A673 (cell line): ENCODE data around the gene ADRA2C. TPM values are rescaled to one million over a fixed set of nuclear protein-coding genes. Genes with fewer than 3 reads are reported as not detected.

Experiments
- BruUV-seq: library from RNA; stranded (reverse); fragments of 400-500 nt; replicated peaks from 2 replicates; lab custom pipeline; 2021; lab: Mats Ljungman, UMichigan
- CTCF ChIA-PET: fragments of 300-600 bp; sonication (Branson Sonifier 250); formaldehyde crosslinking; loops from one replicate; lab custom pipeline; 2022; ENCODE audit warnings: antibody characterized with exemption; lab: Charles Lee
- POLR2A ChIA-PET: fragments of 300-600 bp; sonication (Branson Sonifier 250); formaldehyde crosslinking; loops from one replicate; lab custom pipeline; 2022; ENCODE audit warnings: antibody characterized with exemption; ENCODE audit not compliant: low non-redundant PET; lab: Charles Lee
- DNase-seq: peaks from one replicate; pipeline ENCODE4 v3.0.0-alpha.2; 2015; ENCODE audit warnings: low spot score
- H3K27ac ChIP-seq: fragments of 200-600 bp; sonication (generic); 2 replicates; pipeline ENCODE4 v1.5.1; 2016; ENCODE audit warnings: mixed run types, low read depth, mild to moderate bottlenecking, mixed read lengths, antibody characterized with exemption, low read length; ENCODE audit not compliant: poor library complexity, severe bottlenecking
- H3K27me3 ChIP-seq: fragments of 200-600 bp; sonication (generic); replicated peaks from 2 replicates; pipeline ENCODE4 v1.6.1; 2017; ENCODE audit warnings: mixed run types, low read depth, mild to moderate bottlenecking, mixed read lengths, antibody characterized with exemption, low read length; ENCODE audit not compliant: insufficient read depth, poor library complexity
- H3K36me3 ChIP-seq: fragments of 200-600 bp; sonication (generic); 2 replicates; pipeline ENCODE4 v1.6.1; 2016; ENCODE audit warnings: mixed run types, mild to moderate bottlenecking, mixed read lengths, antibody characterized with exemption, low read length; ENCODE audit not compliant: insufficient read depth, poor library complexity, severe bottlenecking
- H3K4me1 ChIP-seq: fragments of 200-600 bp; sonication (generic); 2 replicates; pipeline ENCODE4 v1.6.1; 2017; ENCODE audit warnings: mixed run types, mild to moderate bottlenecking, mixed read lengths, antibody characterized with exemption, low read length; ENCODE audit not compliant: insufficient read depth, poor library complexity, severe bottlenecking
- H3K4me3 ChIP-seq: fragments of 200-600 bp; sonication (generic); 2 replicates; pipeline ENCODE4 v1.5.1; 2016; ENCODE audit warnings: low read depth, mixed run types, mild to moderate bottlenecking, mixed read lengths, low read length; ENCODE audit not compliant: poor library complexity, severe bottlenecking
- H3K9me3 ChIP-seq: fragments of 200-600 bp; sonication (generic); 2 replicates; pipeline ENCODE4 v1.6.1; 2016; ENCODE audit warnings: mixed run types, low read depth, mild to moderate bottlenecking, mixed read lengths, antibody characterized with exemption, low read length; ENCODE audit not compliant: poor library complexity, severe bottlenecking
- EZH2 ChIP-seq: fragments of 200-600 bp; sonication (generic); IDR thresholded peaks from 2 replicates; pipeline ENCODE4 v1.6.1; 2017; ENCODE audit warnings: borderline replicate concordance, low read depth, mild to moderate bottlenecking, mixed read lengths, antibody characterized with exemption, low read length; ENCODE audit not compliant: poor library complexity, severe bottlenecking
- intact Hi-C: fragments of 100-400 bp; cut with micrococcal nuclease; formaldehyde crosslinking; loops from one replicate; pipeline ENCODE4 v1.10.0; 2022; ENCODE audit not compliant: unreplicated experiment
- total RNA-seq: library from RNA; stranded (reverse); gene quantifications from 2 replicates; pipeline ENCODE4 v1.2.3, GENCODE V29; 2021
- TF ChIP-seq, protein P1 (sequence below): fragments of 300-800, 200-600 bp; sonication (generic); conservative IDR thresholded peaks from 2 replicates; pipeline ENCODE4 v1.5.1; 2017; ENCODE audit warnings: low read depth, mild to moderate bottlenecking, antibody characterized with exemption, low read length, moderate library complexity, mixed read lengths

Gene ADRA2C
- total RNA-seq, 1 experiment from 2014 or later, result 14.8 TPM

DNA sequence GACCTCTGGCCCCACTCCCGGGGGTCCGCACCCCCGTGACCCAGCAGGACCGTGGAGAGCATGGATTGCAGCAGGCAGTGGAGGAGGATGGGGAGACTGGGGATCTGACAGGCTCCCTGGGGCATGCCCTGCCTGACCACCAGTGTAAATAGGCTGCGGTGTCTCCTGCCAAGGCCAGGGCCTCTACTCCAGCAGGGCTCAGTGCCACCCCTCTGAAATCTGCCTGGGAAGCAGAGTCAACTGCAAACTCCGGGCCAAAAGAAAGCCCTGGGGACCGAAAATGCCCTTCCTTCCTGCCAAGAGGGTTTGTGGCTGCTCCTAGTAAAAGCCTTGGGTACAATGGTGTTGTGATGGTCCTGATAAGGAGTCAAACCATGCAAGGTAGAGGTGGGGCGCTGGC lies 6.4 kb downstream of the ADRA2C start:
- CTCF ChIA-PET, result no interaction called here

DNA sequence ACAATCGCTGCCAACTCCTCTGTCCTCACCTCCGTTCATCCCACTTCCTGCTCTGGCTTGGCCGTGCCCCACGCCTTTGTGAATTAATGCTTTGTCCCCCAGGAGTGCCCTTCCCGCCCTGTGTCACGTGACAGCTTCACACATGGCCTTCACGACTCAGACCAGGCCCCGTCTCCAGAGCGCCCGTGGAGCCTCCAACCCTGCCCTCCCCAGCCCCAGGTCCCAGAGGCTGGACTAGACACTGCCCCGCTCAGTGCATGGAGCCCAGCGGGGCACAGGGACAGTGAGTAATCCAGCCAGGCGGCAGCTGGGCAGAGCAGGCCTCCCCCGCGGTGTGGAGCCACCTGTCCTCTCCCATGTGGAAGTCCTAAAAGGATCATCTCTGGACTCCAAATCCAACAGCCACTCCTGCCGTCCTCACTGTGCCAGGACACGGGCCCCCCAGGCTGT lies 7.4 kb downstream of the ADRA2C start:
- ChIA-PET CTCF (no interaction called here), POLR2A (no interaction called here)
- Histone ChIP-seq H3K4me3 (no peak overlapping the region), H3K9me3 (no peaks in the 10 kb centered on the region), H3K4me1 (peaks cover 2% of the 10 kb centered on the region), H3K27ac (no peak overlapping the region), H3K27me3 (peaks cover 12% of the 10 kb centered on the region), H3K36me3 (no peaks in the 10 kb centered on the region)
- no peak for DNase-seq
- intact Hi-C loops, result no loop called here
- no TSS peak for BruUV-seq
- TF ChIP-seq, protein P1, sequence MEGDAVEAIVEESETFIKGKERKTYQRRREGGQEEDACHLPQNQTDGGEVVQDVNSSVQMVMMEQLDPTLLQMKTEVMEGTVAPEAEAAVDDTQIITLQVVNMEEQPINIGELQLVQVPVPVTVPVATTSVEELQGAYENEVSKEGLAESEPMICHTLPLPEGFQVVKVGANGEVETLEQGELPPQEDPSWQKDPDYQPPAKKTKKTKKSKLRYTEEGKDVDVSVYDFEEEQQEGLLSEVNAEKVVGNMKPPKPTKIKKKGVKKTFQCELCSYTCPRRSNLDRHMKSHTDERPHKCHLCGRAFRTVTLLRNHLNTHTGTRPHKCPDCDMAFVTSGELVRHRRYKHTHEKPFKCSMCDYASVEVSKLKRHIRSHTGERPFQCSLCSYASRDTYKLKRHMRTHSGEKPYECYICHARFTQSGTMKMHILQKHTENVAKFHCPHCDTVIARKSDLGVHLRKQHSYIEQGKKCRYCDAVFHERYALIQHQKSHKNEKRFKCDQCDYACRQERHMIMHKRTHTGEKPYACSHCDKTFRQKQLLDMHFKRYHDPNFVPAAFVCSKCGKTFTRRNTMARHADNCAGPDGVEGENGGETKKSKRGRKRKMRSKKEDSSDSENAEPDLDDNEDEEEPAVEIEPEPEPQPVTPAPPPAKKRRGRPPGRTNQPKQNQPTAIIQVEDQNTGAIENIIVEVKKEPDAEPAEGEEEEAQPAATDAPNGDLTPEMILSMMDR, result no peak
- TF ChIP-seq EZH2, result no peak

More for the DNA sequence above, 6.4 kb downstream of the ADRA2C start:
- H3K4me1 ChIP-seq, result peaks cover 5% of the 10 kb centered on the region
- intact Hi-C loops, result no loop called here
- DNase-seq, result no peak
- H3K9me3 ChIP-seq, result no peaks in the 10 kb centered on the region
- no peak overlapping the region for H3K27ac ChIP-seq
- H3K36me3 ChIP-seq, result no peaks in the 10 kb centered on the region
- POLR2A ChIA-PET, result no interaction called here
- H3K4me3 ChIP-seq, result no peak overlapping the region
- no TSS peak for BruUV-seq
- peaks cover 22% of the 10 kb centered on the region for H3K27me3 ChIP-seq
- TF ChIP-seq, protein P1, result no peak
- no peak for TF ChIP-seq EZH2

DNA sequence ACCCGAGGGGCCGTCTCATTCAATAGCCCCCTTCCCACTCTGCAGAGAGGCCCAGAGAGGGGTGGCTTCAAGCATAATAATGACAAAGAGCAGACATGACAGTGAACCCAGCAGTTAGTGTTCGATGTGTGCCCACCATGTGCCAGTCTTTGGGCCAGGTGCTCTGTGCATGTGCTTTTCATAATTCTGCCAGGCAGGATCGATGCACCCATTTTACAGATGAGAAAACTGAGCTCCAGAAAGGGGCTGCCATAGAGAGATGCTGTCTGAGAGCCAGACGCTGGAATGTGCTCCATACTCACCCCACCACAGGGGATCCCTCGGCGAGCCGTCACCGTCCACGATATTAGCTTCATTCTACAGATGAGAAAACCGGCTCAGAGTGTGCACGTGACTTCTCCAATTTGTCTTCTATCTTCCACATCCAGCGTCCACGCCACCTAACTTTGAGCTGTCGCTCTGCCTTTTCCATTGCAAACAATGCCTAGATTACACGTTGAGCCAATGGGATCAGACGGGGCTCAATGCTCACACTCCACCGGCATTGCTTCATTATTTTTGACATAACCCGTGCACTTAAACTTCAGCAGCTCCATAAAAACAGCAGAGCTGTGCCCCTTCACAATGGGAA lies 8.2 kb downstream of the ADRA2C start:
- peaks cover 12% of the 10 kb centered on the region for H3K27me3 ChIP-seq
- H3K4me1 ChIP-seq, result no peaks in the 10 kb centered on the region
- H3K36me3 ChIP-seq, result no peaks in the 10 kb centered on the region
- no peak overlapping the region for H3K4me3 ChIP-seq
- H3K27ac ChIP-seq, result no peak overlapping the region
- ChIA-PET POLR2A (no interaction called here), CTCF (no interaction called here)
- intact Hi-C loops, result no loop called here
- H3K9me3 ChIP-seq, result no peaks in the 10 kb centered on the region
- no TSS peak for BruUV-seq
- TF ChIP-seq EZH2, result no peak
- TF ChIP-seq, protein P1, result no peak
- DNase-seq, result no peak
